ENCODE results near the gene BICDL1. TPM values are rescaled to one million over a fixed set of nuclear protein-coding genes. Genes with fewer than 3 reads are reported as not detected.
A peak's percentile ranks its signal among the peaks of the same experiment; 100 is the strongest.

The BICDL1 gene
- total and polyA plus RNA-seq, 2 donors from 2014 or later: 60.5 to 101 TPM

DNA sequence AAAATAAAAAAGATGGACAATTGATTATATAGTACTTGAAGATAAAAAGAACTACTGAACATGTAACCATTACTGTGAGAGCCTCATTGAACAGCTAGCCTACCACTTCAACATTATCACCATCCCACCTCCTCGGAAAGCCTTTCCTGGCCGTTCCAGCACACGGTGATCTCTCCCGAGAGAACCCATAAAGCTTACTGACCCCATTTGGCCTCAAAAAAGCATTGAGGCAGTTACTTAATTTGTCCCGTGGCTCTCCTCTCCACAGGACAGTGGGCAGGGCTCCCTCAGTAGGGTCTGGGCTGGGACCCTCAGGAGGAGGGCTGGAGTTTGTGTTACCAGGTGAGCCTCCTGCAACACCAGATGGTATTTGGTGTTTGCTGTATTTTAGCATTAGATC is 71.7 kb downstream of the BICDL1 start:
- TF ChIP-seq, protein P1, sequence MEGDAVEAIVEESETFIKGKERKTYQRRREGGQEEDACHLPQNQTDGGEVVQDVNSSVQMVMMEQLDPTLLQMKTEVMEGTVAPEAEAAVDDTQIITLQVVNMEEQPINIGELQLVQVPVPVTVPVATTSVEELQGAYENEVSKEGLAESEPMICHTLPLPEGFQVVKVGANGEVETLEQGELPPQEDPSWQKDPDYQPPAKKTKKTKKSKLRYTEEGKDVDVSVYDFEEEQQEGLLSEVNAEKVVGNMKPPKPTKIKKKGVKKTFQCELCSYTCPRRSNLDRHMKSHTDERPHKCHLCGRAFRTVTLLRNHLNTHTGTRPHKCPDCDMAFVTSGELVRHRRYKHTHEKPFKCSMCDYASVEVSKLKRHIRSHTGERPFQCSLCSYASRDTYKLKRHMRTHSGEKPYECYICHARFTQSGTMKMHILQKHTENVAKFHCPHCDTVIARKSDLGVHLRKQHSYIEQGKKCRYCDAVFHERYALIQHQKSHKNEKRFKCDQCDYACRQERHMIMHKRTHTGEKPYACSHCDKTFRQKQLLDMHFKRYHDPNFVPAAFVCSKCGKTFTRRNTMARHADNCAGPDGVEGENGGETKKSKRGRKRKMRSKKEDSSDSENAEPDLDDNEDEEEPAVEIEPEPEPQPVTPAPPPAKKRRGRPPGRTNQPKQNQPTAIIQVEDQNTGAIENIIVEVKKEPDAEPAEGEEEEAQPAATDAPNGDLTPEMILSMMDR (IDR thresholded peaks at IDR 0.05; ENCODE audit: borderline replicate concordance, extremely low read depth, insufficient read depth): no peak
- H3K9me3 ChIP-seq (ENCODE audit: control insufficient read depth in 2 of 3, insufficient read depth in 1 of 3, low read length in 3 of 3): no peaks in the 10 kb centered on the region
- intact Hi-C loops (cut with DNase I): no loop called here
- peaks cover 0 to 18% (median 13%) of the 10 kb centered on the region in 3 donors for H3K36me3 ChIP-seq (ENCODE audit: control insufficient read depth in 2 of 3, insufficient read depth in 3 of 3, low read length in 3 of 3)
- H3K4me1 ChIP-seq (ENCODE audit: control insufficient read depth in 2 of 3, insufficient read depth in 2 of 3, low read depth in 1 of 3, low read length in 3 of 3): peaks cover 0 to 2% (median 0%) of the 10 kb centered on the region in 3 donors
- no peak overlapping the region for H3K27ac ChIP-seq (ENCODE audit: low read depth in 2 of 2, low read length in 2 of 2)
- no peak overlapping the region for H3K4me3 ChIP-seq (ENCODE audit: low read length in 3 of 3)
- no peak overlapping the region for H3K9ac ChIP-seq (ENCODE audit: low read length in 3 of 3)
- FAIRE-seq (no peak), DNase-seq (peak in 2 of 5 donors; percentile 52 to 55)
- no peaks in the 10 kb centered on the region for H3K27me3 ChIP-seq (ENCODE audit: control insufficient read depth, insufficient read depth, low read length)

- Histone ChIP-seq H3K4me1 (ENCODE audit: control insufficient read depth in 2 of 3, insufficient read depth in 2 of 3, low read depth in 1 of 3, low read length in 3 of 3) (peaks cover 0 to 2% (median 0%) of the 10 kb centered on the region in 3 donors), H3K9ac (ENCODE audit: low read length in 3 of 3) (no peak overlapping the region), H3K36me3 (ENCODE audit: control insufficient read depth in 2 of 3, insufficient read depth in 3 of 3, low read length in 3 of 3) (peaks cover 0 to 22% (median 14%) of the 10 kb centered on the region in 3 donors), H3K27ac (ENCODE audit: low read depth in 2 of 2, low read length in 2 of 2) (no peak overlapping the region), H3K4me3 (ENCODE audit: low read length in 3 of 3) (no peak overlapping the region), H3K9me3 (ENCODE audit: control insufficient read depth in 2 of 3, insufficient read depth in 1 of 3, low read length in 3 of 3) (no peaks in the 10 kb centered on the region), H3K27me3 (ENCODE audit: control insufficient read depth, insufficient read depth, low read length) (no peaks in the 10 kb centered on the region)
- no peak for FAIRE-seq
- intact Hi-C loops (cut with DNase I): no loop called here
- DNase-seq: no peak
- TF ChIP-seq, protein P1 (IDR thresholded peaks at IDR 0.05; ENCODE audit: borderline replicate concordance, extremely low read depth, insufficient read depth): no peak
Observed at GRCh38 chr12:120061575-120062214, 72.7 kb downstream of the BICDL1 start.

DNA sequence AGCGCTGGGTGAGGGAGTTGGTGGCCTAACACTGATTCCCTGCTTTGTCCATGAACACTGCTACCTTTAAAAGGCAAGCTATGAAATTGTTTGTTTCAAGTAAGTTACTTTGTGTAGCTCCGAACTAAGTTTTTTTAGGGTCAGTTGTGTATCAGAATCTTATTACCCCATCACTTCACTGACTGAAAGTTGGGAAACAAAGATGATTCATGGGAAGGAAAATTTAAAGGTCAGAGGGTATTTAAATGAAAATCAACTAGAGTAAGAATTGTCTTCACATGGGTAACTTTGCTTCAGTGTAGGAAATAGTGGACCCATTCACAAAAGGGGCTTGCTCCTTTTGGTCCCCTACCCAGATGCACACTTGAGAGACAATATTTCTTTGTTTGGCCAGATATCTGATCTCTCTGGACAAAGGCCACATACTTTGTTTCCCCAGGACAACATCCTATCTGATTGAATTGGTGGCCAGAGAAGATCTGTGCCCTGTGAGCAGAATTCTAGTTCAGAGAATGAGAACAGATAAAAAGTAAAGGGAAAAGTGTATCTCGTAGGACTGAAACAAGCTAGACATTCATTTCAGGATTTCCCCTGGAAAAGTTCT is 74.0 kb downstream of the BICDL1 start:
- TF ChIP-seq, protein P1 (IDR thresholded peaks at IDR 0.05; ENCODE audit: borderline replicate concordance, extremely low read depth, insufficient read depth): no peak
- intact Hi-C loops (cut with DNase I): no loop called here
- FAIRE-seq (no peak), DNase-seq (no peak)
- no peaks in the 10 kb centered on the region for H3K9me3 ChIP-seq (ENCODE audit: control insufficient read depth in 2 of 3, insufficient read depth in 1 of 3, low read length in 3 of 3)
- peaks cover 0 to 26% (median 16%) of the 10 kb centered on the region in 3 donors for H3K36me3 ChIP-seq (ENCODE audit: control insufficient read depth in 2 of 3, insufficient read depth in 3 of 3, low read length in 3 of 3)
- H3K9ac ChIP-seq (ENCODE audit: low read length in 3 of 3): no peak overlapping the region
- H3K4me1 ChIP-seq (ENCODE audit: control insufficient read depth in 2 of 3, insufficient read depth in 2 of 3, low read depth in 1 of 3, low read length in 3 of 3): no peaks in the 10 kb centered on the region
- H3K27ac ChIP-seq (ENCODE audit: low read depth in 2 of 2, low read length in 2 of 2): no peak overlapping the region
- H3K4me3 ChIP-seq (ENCODE audit: low read length in 3 of 3): no peak overlapping the region
- H3K27me3 ChIP-seq (ENCODE audit: control insufficient read depth, insufficient read depth, low read length): no peaks in the 10 kb centered on the region
